AG04450 (cell line): ENCODE measurements around the gene PHF21B. TPM values are rescaled to one million over a fixed set of nuclear protein-coding genes. Genes with fewer than 3 reads are reported as not detected.

Source experiments
- CTCF ChIA-PET: fragments of 300-600, 350-600 bp; formaldehyde crosslinking; extraction: SDS; loops from one replicate; lab custom pipeline; 2022; ENCODE audit warnings: antibody characterized with exemption, inconsistent platforms; lab: Charles Lee
- POLR2A ChIA-PET: fragments of 350-600 bp; formaldehyde crosslinking; extraction: SDS; loops from one replicate; lab custom pipeline; 2021; ENCODE audit warnings: antibody characterized with exemption, inconsistent platforms; lab: Yijun Ruan, JAX
- DNase-seq: peaks from one replicate; pipeline ENCODE4 v3.0.0-alpha.2; 2011; ENCODE audit warnings: low read depth, low spot score
- H3K27ac ChIP-seq: one replicate; pipeline ENCODE4 v1.5.1; 2012; ENCODE audit warnings: low read depth, low read length, control low read depth
- H3K27me3 ChIP-seq: one replicate; pipeline ENCODE4 v1.6.0; 2012; ENCODE audit warnings: low read length; ENCODE audit not compliant: control insufficient read depth, insufficient read depth
- H3K4me3 ChIP-seq: 2 replicates; pipeline ENCODE4 v1.5.1; 2011; ENCODE audit warnings: mild to moderate bottlenecking, low read depth, low read length, control low read depth
- H3K9me3 ChIP-seq: 2 replicates; pipeline ENCODE4 v1.5.1; 2012; ENCODE audit warnings: low read length; ENCODE audit not compliant: control insufficient read depth, insufficient read depth
- polyA plus RNA-seq: library from polyadenylated mRNA; depleted of rRNA; stranded (reverse); fragments of >200 nt; gene quantifications from 2 replicates; pipeline ENCODE4 v1.2.3, GENCODE V29; 2011
- TF ChIP-seq, protein P1 (sequence below): IDR thresholded peaks from 2 replicates; pipeline ENCODE4 v1.5.1; 2011; ENCODE audit warnings: low read depth, low read length, control low read depth, inconsistent platforms

The PHF21B gene
- polyA plus RNA-seq, 1 experiment, result not detected

DNA sequence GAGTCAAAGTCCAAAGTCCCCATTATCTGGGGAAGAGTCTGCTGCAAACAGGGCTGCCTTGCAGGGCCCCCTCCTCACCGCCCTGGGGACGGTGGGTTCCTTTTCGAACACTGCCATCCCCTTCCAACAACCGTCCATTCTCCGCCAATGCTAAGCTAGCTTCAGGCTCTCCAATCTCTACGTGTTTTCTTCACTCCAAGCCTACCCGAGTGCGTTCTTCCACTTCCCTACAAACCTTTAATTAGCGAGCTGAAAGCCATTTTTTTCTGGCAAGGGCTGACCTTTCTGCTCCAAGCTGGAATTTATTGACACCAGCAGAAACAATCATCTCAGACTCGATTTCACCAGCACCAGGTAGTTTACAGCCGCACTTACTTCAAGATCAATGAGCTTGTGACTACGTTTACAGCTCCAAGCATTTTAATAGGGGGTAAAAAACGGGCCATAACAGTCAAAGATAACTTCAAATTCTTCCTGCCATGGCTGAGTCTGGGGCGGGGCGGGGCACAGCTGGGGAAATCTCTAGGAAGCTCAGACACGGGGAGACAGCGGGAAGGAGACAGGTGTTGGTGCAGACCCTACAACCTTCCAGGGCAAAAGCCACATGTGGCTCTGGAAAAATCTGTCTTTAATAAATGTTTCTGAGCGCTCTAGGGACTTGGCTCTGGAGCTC lies 82.2 kb downstream of the PHF21B start:
- H3K27ac ChIP-seq, result no peak overlapping the region
- POLR2A ChIA-PET, result no interaction called here
- no peak overlapping the region for H3K4me3 ChIP-seq
- CTCF ChIA-PET, result no interaction called here
- H3K9me3 ChIP-seq, result no peaks in the 10 kb centered on the region; the same call in 1 of the 2 replicates
- peaks cover 25% of the 10 kb centered on the region for H3K27me3 ChIP-seq
- no peak for DNase-seq
- TF ChIP-seq, protein P1, sequence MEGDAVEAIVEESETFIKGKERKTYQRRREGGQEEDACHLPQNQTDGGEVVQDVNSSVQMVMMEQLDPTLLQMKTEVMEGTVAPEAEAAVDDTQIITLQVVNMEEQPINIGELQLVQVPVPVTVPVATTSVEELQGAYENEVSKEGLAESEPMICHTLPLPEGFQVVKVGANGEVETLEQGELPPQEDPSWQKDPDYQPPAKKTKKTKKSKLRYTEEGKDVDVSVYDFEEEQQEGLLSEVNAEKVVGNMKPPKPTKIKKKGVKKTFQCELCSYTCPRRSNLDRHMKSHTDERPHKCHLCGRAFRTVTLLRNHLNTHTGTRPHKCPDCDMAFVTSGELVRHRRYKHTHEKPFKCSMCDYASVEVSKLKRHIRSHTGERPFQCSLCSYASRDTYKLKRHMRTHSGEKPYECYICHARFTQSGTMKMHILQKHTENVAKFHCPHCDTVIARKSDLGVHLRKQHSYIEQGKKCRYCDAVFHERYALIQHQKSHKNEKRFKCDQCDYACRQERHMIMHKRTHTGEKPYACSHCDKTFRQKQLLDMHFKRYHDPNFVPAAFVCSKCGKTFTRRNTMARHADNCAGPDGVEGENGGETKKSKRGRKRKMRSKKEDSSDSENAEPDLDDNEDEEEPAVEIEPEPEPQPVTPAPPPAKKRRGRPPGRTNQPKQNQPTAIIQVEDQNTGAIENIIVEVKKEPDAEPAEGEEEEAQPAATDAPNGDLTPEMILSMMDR, result no peak

- DNase-seq, result no peak
- ChIA-PET POLR2A (no interaction called here), CTCF (no interaction called here)
- peaks cover 21% of the 10 kb centered on the region for H3K27me3 ChIP-seq
- H3K9me3 ChIP-seq, result no peaks in the 10 kb centered on the region; the same call in 1 of the 2 replicates
- H3K4me3 ChIP-seq, result no peak overlapping the region
- no peak overlapping the region for H3K27ac ChIP-seq
- TF ChIP-seq, protein P1, result no peak
Observed at GRCh38 chr22:44926491-44927415, 83.1 kb downstream of the PHF21B start.

DNA sequence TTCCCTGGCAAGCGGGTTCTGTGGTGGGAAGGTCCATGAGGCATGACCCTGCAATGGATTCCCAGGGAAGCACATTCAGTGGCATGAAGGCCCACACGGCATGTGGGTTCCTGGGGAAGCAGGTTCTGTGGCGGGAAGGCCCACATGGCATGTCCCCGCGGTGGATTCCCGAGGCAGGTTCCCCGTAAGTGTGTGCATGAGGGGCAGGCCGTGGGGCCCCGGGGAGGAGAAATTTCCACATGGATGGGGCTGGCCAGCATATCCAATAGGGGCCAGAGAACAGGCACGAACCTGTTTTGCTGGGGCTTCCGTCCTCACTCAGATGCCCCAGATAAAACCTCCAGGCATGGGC lies 83.7 kb downstream of the PHF21B start:
- no peak overlapping the region for H3K4me3 ChIP-seq
- TF ChIP-seq, protein P1, result no peak
- no peak overlapping the region for H3K27ac ChIP-seq
- no peak for DNase-seq
- CTCF ChIA-PET, result no interaction called here
- H3K27me3 ChIP-seq, result peaks cover 15% of the 10 kb centered on the region
- POLR2A ChIA-PET, result no interaction called here
- no peaks in the 10 kb centered on the region; the same call in 1 of the 2 replicates for H3K9me3 ChIP-seq

DNA sequence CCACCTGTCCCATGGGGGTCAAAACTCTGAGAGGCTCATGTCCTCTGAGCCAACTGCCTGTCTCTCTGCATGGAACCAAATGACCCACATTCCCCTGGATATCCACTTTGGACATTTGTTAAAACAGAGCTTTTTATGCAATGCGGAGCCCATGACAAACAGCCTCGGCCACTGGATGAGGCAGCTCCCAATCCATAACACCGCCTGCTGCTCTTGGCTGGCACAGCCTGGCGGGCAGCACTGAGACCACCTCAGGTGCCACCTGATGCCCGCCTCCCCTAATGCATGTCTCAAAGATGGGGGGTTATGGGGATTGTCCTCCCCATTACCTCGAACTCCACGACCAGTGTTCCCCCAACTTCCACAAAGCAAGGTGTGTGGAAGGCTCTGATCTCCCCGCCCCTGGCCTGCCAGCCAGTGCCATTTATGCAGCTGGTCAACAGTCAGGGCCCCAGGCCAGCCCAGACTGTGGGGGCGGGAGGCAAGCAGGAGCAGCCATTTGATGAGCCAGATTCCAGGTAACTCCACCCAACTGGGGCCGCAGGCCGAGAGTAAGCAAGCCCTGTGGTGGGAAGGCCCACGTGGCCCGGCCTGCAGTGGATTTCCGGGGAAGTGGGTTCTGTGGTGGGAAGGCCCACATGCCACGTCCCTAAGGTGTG lies 84.2 kb downstream of the PHF21B start:
- CTCF ChIA-PET, result no interaction called here
- POLR2A ChIA-PET, result no interaction called here
- TF ChIP-seq, protein P1, result no peak
- H3K27me3 ChIP-seq, result peaks cover 10% of the 10 kb centered on the region
- no peaks in the 10 kb centered on the region; the same call in 1 of the 2 replicates for H3K9me3 ChIP-seq
- H3K27ac ChIP-seq, result no peak overlapping the region
- H3K4me3 ChIP-seq, result no peak overlapping the region
- DNase-seq, result no peak
